H9 (cell line): ENCODE measurements around the gene ZBED1. TPM values are rescaled to one million over a fixed set of nuclear protein-coding genes. Genes with fewer than 3 reads are reported as not detected.
A peak's percentile ranks its signal among the peaks of the same experiment; 100 is the strongest.

Source experiments
- DNase-seq: peaks from one replicate; pipeline ENCODE4 v3.0.0-alpha.2; 2017
- H2AFZ ChIP-seq: one replicate; pipeline ENCODE4 v1.6.1; 2013; ENCODE audit warnings: mild to moderate bottlenecking, low read length, control low read depth, moderate library complexity
- H2AK5ac ChIP-seq: 2 replicates; pipeline ENCODE4 v1.6.1; 2013; ENCODE audit warnings: low read length, control low read depth, mixed read lengths; ENCODE audit not compliant: insufficient read length
- H2BK120ac ChIP-seq: one replicate; pipeline ENCODE4 v1.6.1; 2013; ENCODE audit warnings: low read depth, mild to moderate bottlenecking, low read length, control low read depth, inconsistent platforms; ENCODE audit not compliant: poor library complexity, severe bottlenecking
- H2BK12ac ChIP-seq: 2 replicates; pipeline ENCODE4 v1.6.1; 2013; ENCODE audit warnings: low read length, control low read depth, mixed read lengths, low read depth; ENCODE audit not compliant: insufficient read length
- H2BK15ac ChIP-seq: 2 replicates; pipeline ENCODE4 v1.6.1; 2013; ENCODE audit warnings: low read depth, low read length, control low read depth
- H2BK20ac ChIP-seq: one replicate; pipeline ENCODE4 v1.6.1; 2013; ENCODE audit warnings: low read depth, mild to moderate bottlenecking, low read length, control low read depth, inconsistent platforms; ENCODE audit not compliant: poor library complexity, severe bottlenecking
- H2BK5ac ChIP-seq: 2 replicates; pipeline ENCODE4 v1.6.1; 2013; ENCODE audit warnings: low read length, control low read depth, mixed read lengths; ENCODE audit not compliant: insufficient read length
- H3K14ac ChIP-seq: 2 replicates; pipeline ENCODE4 v1.6.1; 2013; ENCODE audit warnings: low read length, control low read depth; ENCODE audit not compliant: insufficient read depth
- H3K18ac ChIP-seq: 2 replicates; pipeline ENCODE4 v1.6.1; 2013; ENCODE audit warnings: low read depth, mild to moderate bottlenecking, mixed read lengths, low read length, control low read depth; ENCODE audit not compliant: insufficient read length
- H3K23ac ChIP-seq: 2 replicates; pipeline ENCODE4 v1.6.1; 2013; ENCODE audit warnings: low read length, control low read depth, mixed read lengths, low read depth; ENCODE audit not compliant: insufficient read length
- H3K23me2 ChIP-seq: 2 replicates; pipeline ENCODE4 v1.6.1; 2013; ENCODE audit warnings: low read depth, mild to moderate bottlenecking, mixed read lengths, low read length, control low read depth; ENCODE audit not compliant: insufficient read length, poor library complexity, severe bottlenecking
- H3K27ac ChIP-seq: 2 replicates; pipeline ENCODE4 v1.5.1; 2013; ENCODE audit warnings: low read length, control low read depth, mixed read lengths, low read depth; ENCODE audit not compliant: insufficient read length
- H3K27me3 ChIP-seq: 2 replicates; pipeline ENCODE4 v1.6.1; 2013; ENCODE audit warnings: low read length, control low read depth, inconsistent platforms; ENCODE audit not compliant: insufficient read depth
- H3K4ac ChIP-seq: 2 replicates; pipeline ENCODE4 v1.6.1; 2013; ENCODE audit warnings: low read depth, mild to moderate bottlenecking, control low read depth, inconsistent platforms, low read length, moderate library complexity
- H3K4me1 ChIP-seq: 2 replicates; pipeline ENCODE4 v1.6.1; 2013; ENCODE audit warnings: low read length, control low read depth, inconsistent platforms; ENCODE audit not compliant: insufficient read depth
- H3K4me2 ChIP-seq: 2 replicates; pipeline ENCODE4 v1.6.1; 2013; ENCODE audit warnings: low read length, control low read depth, mixed read lengths; ENCODE audit not compliant: insufficient read length, insufficient read depth
- H3K56ac ChIP-seq: 2 replicates; pipeline ENCODE4 v1.6.1; 2013; ENCODE audit warnings: low read depth, mild to moderate bottlenecking, mixed read lengths, low read length, control low read depth; ENCODE audit not compliant: insufficient read length
- H3K79me1 ChIP-seq: 2 replicates; pipeline ENCODE4 v1.6.1; 2013; ENCODE audit warnings: low read depth, mild to moderate bottlenecking, moderate library complexity, low read length, control low read depth, inconsistent platforms; ENCODE audit not compliant: insufficient read depth, poor library complexity, severe bottlenecking
- H3K79me2 ChIP-seq: 2 replicates; pipeline ENCODE4 v1.6.1; 2013; ENCODE audit warnings: low read length, control low read depth, inconsistent platforms; ENCODE audit not compliant: insufficient read depth
- H3K9ac ChIP-seq: 2 replicates; pipeline ENCODE4 v1.6.1; 2013; ENCODE audit warnings: low read length, control low read depth, mixed read lengths; ENCODE audit not compliant: insufficient read length; ENCODE audit errors: extremely low read depth
- H3K9me3 ChIP-seq: one replicate; pipeline ENCODE4 v1.6.1; 2013; ENCODE audit warnings: low read depth, low read length, inconsistent platforms; ENCODE audit not compliant: control insufficient read depth
- H3T11ph ChIP-seq: one replicate; pipeline ENCODE4 v1.6.1; 2013; ENCODE audit warnings: mild to moderate bottlenecking, low read length, control low read depth, inconsistent platforms
- H4K20me1 ChIP-seq: one replicate; pipeline ENCODE4 v1.6.1; 2013; ENCODE audit not compliant: control insufficient read depth, insufficient read length, insufficient read depth
- H4K5ac ChIP-seq: 2 replicates; pipeline ENCODE4 v1.6.1; 2013; ENCODE audit warnings: low read depth, mild to moderate bottlenecking, mixed read lengths, low read length, control low read depth; ENCODE audit not compliant: insufficient read length
- H4K8ac ChIP-seq: replicated peaks from 2 replicates; pipeline ENCODE4 v1.6.1; 2013; ENCODE audit warnings: low read length, control low read depth, mixed read lengths, low read depth; ENCODE audit not compliant: insufficient read length
- H4K91ac ChIP-seq: 2 replicates; pipeline ENCODE4 v1.6.1; 2013; ENCODE audit warnings: low read depth, mild to moderate bottlenecking, moderate library complexity, mixed read lengths, low read length, control low read depth; ENCODE audit not compliant: insufficient read length
- H3K27ac Mint-ChIP-seq, 3 experiments: 2 replicates in 2 of 3; 3 replicates in 1 of 3; pipeline ENCODE4 v1.8.0; 2020 to 2021; ENCODE audit warnings: mixed read lengths in 3 of 3, mild to moderate bottlenecking in 1 of 3, moderate library complexity in 1 of 3
- H3K27me3 Mint-ChIP-seq: 2 replicates; pipeline ENCODE4 v1.8.0; 2021; ENCODE audit warnings: low read depth, mild to moderate bottlenecking, moderate library complexity, mixed read lengths
- H3K36me3 Mint-ChIP-seq, 3 experiments: 2 replicates in 2 of 3; 3 replicates in 1 of 3; pipeline ENCODE4 v1.8.0; 2020 to 2021; ENCODE audit warnings: low read depth in 3 of 3, mixed read lengths in 3 of 3; ENCODE audit not compliant: insufficient read depth in 1 of 3
- H3K4me1 Mint-ChIP-seq, 2 experiments: 2 replicates each; pipeline ENCODE4 v1.8.0; 2020; ENCODE audit warnings: mixed read lengths in 2 of 2
- H3K4me3 Mint-ChIP-seq, 2 experiments: 2 replicates in 1 of 2; 3 replicates in 1 of 2; pipeline ENCODE4 v1.8.0; 2020 to 2021; ENCODE audit warnings: mild to moderate bottlenecking in 2 of 2, mixed read lengths in 2 of 2, moderate library complexity in 1 of 2
- H3K9me3 Mint-ChIP-seq, 2 experiments: 2 replicates in 1 of 2; 3 replicates in 1 of 2; pipeline ENCODE4 v1.8.0; 2020; ENCODE audit warnings: mild to moderate bottlenecking in 2 of 2, mixed read lengths in 2 of 2, moderate library complexity in 1 of 2
- WGBS: extraction: QIAGEN DNeasy Blood & Tissue Kit; methylation state at CpG from one replicate; pipeline ENCODE4 v1.1.7; 2013; ENCODE audit warnings: missing lambda C conversion rate, low lambda C conversion rate, mixed read lengths; ENCODE audit not compliant: insufficient read length; ENCODE audit errors: extremely low coverage; 5-methylcytosine and 5-hydroxymethylcytosine counted together
- total RNA-seq: library from RNA; stranded (reverse); gene quantifications from 2 replicates; pipeline ENCODE4 v1.2.1, GENCODE V29; 2021
- TF ChIP-seq, protein P1 (sequence below): fragments of 200-600 bp; sonication (generic); conservative IDR thresholded peaks from 3 replicates; pipeline ENCODE4 v1.8.0; 2021; ENCODE audit warnings: antibody characterized with exemption, mild to moderate bottlenecking

The ZBED1 gene
- total RNA-seq, 1 experiment from 2014 or later = 61.1 TPM

- Histone ChIP-seq H2BK5ac (no peak overlapping the region), H4K5ac (no peak overlapping the region), H2BK15ac (no peak overlapping the region), H3K4ac (no peak overlapping the region), H3K14ac (peak overlapping the region; percentile 56; the same call in 1 of the 2 replicates), H4K20me1 (no peaks in the 10 kb centered on the region), H3T11ph (no peak overlapping the region), H4K8ac (no peak overlapping the region), H3K18ac (no peak overlapping the region), H3K9ac (no peak overlapping the region), H2AK5ac (no peak overlapping the region), H2BK12ac (no peak overlapping the region), H3K27ac (no peak overlapping the region), H3K27me3 (no peaks in the 10 kb centered on the region), H3K4me2 (no peak overlapping the region), H3K23me2 (no peaks in the 10 kb centered on the region), H3K56ac (no peak overlapping the region), H2BK120ac (no peak overlapping the region), H3K23ac (no peak overlapping the region), H3K79me1 (no peaks in the 10 kb centered on the region), H2BK20ac (no peak overlapping the region), H3K9me3 (no peaks in the 10 kb centered on the region), H4K91ac (no peak overlapping the region), H3K4me1 (no peaks in the 10 kb centered on the region), H2AFZ (no peak overlapping the region), H3K79me2 (no peaks in the 10 kb centered on the region)
- no CpG with 5 or more reads among the region's 6 CpGs for WGBS
- peak overlapping the region in 1 of 3 experiments; percentile 32; a peak in 1 of 7 replicates for H3K27ac Mint-ChIP-seq
- no peaks in the 10 kb centered on the region; a peak in 1 of 5 replicates for H3K9me3 Mint-ChIP-seq
- DNase-seq = no peak
- H3K4me1 Mint-ChIP-seq = peaks cover 15 to 16% of the 10 kb centered on the region in 2 experiments
- no peak overlapping the region for H3K4me3 Mint-ChIP-seq
- peaks cover 0 to 7% (median 0%) of the 10 kb centered on the region in 3 experiments; a peak in 1 of 7 replicates for H3K36me3 Mint-ChIP-seq
- TF ChIP-seq, protein P1, sequence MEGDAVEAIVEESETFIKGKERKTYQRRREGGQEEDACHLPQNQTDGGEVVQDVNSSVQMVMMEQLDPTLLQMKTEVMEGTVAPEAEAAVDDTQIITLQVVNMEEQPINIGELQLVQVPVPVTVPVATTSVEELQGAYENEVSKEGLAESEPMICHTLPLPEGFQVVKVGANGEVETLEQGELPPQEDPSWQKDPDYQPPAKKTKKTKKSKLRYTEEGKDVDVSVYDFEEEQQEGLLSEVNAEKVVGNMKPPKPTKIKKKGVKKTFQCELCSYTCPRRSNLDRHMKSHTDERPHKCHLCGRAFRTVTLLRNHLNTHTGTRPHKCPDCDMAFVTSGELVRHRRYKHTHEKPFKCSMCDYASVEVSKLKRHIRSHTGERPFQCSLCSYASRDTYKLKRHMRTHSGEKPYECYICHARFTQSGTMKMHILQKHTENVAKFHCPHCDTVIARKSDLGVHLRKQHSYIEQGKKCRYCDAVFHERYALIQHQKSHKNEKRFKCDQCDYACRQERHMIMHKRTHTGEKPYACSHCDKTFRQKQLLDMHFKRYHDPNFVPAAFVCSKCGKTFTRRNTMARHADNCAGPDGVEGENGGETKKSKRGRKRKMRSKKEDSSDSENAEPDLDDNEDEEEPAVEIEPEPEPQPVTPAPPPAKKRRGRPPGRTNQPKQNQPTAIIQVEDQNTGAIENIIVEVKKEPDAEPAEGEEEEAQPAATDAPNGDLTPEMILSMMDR = no peak
- peaks cover 2% of the 10 kb centered on the region; the same call in 1 of the 2 replicates for H3K27me3 Mint-ChIP-seq
Observed at GRCh38 chrX:2513121-2513664, 12.4 kb upstream of the ZBED1 start.
